Stimulated activated CD8-positive, alpha-beta memory T cell treated with anti-CD3 and anti-CD28 coated beads, Interleukin-4, amount 100 ng/mL, for 4 hours (primary cell): ENCODE data around the gene PHACTR3.

ENCODE experiments used
- DNase-seq, 2 donors: peaks; one replicate each; pipeline ENCODE4 v3.0.0-alpha.2; 2020; ENCODE audit warnings: low read depth in 2 of 2, low spot score in 1 of 2

PHACTR3 gene

GRCh38 chr20:59690101-59690500 lies 85.8 kb downstream of the PHACTR3 start:
- DNase-seq = no peak

- DNase-seq = no peak
Measured at GRCh38 chr20:59690976-59691375, 86.6 kb downstream of the PHACTR3 start.

GRCh38 chr20:59692139-59692538 lies 87.8 kb downstream of the PHACTR3 start:
- no peak for DNase-seq

GRCh38 chr20:59693587-59693986 lies 89.2 kb downstream of the PHACTR3 start:
- DNase-seq = no peak

- DNase-seq = no peak
Measured at GRCh38 chr20:59696476-59696875, 92.1 kb downstream of the PHACTR3 start.

- DNase-seq = no peak
Measured at GRCh38 chr20:59697068-59697467, 92.7 kb downstream of the PHACTR3 start.

- no peak for DNase-seq
Measured at GRCh38 chr20:59698598-59698997, 94.3 kb downstream of the PHACTR3 start.

GRCh38 chr20:59701236-59701635 lies 96.9 kb downstream of the PHACTR3 start:
- DNase-seq = no peak

- no peak for DNase-seq
Measured at GRCh38 chr20:59703046-59703445, 98.7 kb downstream of the PHACTR3 start.

GRCh38 chr20:59705651-59706399 lies 101.5 kb downstream of the PHACTR3 start:
- no peak for DNase-seq

GRCh38 chr20:59706400-59706693 lies 102.0 kb downstream of the PHACTR3 start:
- no peak for DNase-seq

- DNase-seq = no peak
Measured at GRCh38 chr20:59708326-59708725, 104.0 kb downstream of the PHACTR3 start.

GRCh38 chr20:59709636-59710035 lies 105.3 kb downstream of the PHACTR3 start:
- DNase-seq = no peak

GRCh38 chr20:59718071-59718470 lies 113.7 kb downstream of the PHACTR3 start:
- DNase-seq = no peak

GRCh38 chr20:59718751-59719150 lies 114.4 kb downstream of the PHACTR3 start:
- DNase-seq = no peak

- no peak for DNase-seq
Measured at GRCh38 chr20:59720013-59720412, 115.7 kb downstream of the PHACTR3 start.

- DNase-seq = no peak
Measured at GRCh38 chr20:59721386-59721785, 117.0 kb downstream of the PHACTR3 start.

GRCh38 chr20:59723108-59723500 lies 118.8 kb downstream of the PHACTR3 start:
- DNase-seq = no peak

- DNase-seq = no peak
Measured at GRCh38 chr20:59723607-59724456, 119.5 kb downstream of the PHACTR3 start.

- no peak for DNase-seq
Measured at GRCh38 chr20:59724457-59725366, 120.4 kb downstream of the PHACTR3 start.

GRCh38 chr20:59725476-59726280 lies 121.3 kb downstream of the PHACTR3 start:
- no peak for DNase-seq
